Panc1 (cell line): ENCODE results near the gene MUC5AC.

Source experiments
- CTCF ChIP-seq: fragments of 450-650 bp; IDR thresholded peaks from 2 replicates; pipeline ENCODE4 v1.5.1; 2017; ENCODE audit warnings: mild to moderate bottlenecking
- POLR2AphosphoS5 ChIP-seq: IDR thresholded peaks from 2 replicates; pipeline ENCODE4 v1.6.1; 2012; ENCODE audit warnings: mild to moderate bottlenecking, low read depth, low read length, moderate library complexity
- SIN3A ChIP-seq: IDR thresholded peaks from 2 replicates; pipeline ENCODE4 v1.6.1; 2012; ENCODE audit warnings: low read depth, mild to moderate bottlenecking, low read length, moderate library complexity, borderline replicate concordance; ENCODE audit not compliant: insufficient read depth
- TF ChIP-seq, protein P1 (sequence below), 2 experiments: IDR thresholded peaks; 2 replicates each; pipeline ENCODE4 v1.6.1; 2011 to 2012; ENCODE audit warnings: low read depth in 2 of 2, control low read depth in 1 of 2, low read length in 1 of 2, mild to moderate bottlenecking in 1 of 2, moderate library complexity in 1 of 2; ENCODE audit not compliant: insufficient read depth in 1 of 2

DNA sequence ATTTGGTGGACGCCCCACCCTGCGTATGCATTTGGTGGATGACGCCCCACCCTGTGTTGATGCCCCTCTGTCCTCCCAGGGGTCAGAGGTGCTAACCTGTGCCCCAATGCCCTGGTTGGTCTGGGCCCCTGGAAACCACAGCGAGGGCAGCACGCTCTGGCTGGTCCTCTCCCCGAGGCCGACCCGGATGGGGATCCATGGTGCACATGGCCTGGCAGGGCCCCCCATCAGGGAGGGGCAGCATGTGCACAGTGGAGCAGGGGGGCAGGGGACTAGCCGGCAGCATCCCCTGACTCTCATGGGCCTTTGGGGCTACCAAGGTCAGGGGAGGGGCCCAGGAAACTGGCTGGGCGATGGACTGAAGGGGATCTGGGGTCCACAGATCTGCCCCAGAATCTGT is 7.6 kb upstream of the MUC5AC start:
- TF ChIP-seq, protein P1, sequence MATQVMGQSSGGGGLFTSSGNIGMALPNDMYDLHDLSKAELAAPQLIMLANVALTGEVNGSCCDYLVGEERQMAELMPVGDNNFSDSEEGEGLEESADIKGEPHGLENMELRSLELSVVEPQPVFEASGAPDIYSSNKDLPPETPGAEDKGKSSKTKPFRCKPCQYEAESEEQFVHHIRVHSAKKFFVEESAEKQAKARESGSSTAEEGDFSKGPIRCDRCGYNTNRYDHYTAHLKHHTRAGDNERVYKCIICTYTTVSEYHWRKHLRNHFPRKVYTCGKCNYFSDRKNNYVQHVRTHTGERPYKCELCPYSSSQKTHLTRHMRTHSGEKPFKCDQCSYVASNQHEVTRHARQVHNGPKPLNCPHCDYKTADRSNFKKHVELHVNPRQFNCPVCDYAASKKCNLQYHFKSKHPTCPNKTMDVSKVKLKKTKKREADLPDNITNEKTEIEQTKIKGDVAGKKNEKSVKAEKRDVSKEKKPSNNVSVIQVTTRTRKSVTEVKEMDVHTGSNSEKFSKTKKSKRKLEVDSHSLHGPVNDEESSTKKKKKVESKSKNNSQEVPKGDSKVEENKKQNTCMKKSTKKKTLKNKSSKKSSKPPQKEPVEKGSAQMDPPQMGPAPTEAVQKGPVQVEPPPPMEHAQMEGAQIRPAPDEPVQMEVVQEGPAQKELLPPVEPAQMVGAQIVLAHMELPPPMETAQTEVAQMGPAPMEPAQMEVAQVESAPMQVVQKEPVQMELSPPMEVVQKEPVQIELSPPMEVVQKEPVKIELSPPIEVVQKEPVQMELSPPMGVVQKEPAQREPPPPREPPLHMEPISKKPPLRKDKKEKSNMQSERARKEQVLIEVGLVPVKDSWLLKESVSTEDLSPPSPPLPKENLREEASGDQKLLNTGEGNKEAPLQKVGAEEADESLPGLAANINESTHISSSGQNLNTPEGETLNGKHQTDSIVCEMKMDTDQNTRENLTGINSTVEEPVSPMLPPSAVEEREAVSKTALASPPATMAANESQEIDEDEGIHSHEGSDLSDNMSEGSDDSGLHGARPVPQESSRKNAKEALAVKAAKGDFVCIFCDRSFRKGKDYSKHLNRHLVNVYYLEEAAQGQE (IDR thresholded peaks at IDR 0.05; ENCODE audit: insufficient read depth in 1 of 2, low read depth in 2 of 2, low read length in 1 of 2), result no peak
- TF ChIP-seq CTCF, result no peak
- TF ChIP-seq POLR2AphosphoS5, result no peak
- TF ChIP-seq SIN3A, result no peak
